GM12878 (cell line): ENCODE measurements around the gene CDC42SE1. TPM values are rescaled to one million over a fixed set of nuclear protein-coding genes. Genes with fewer than 3 reads are reported as not detected.

ENCODE experiments used
- BACH1 ChIP-seq: fragments of 450-650 bp; IDR thresholded peaks from 2 replicates; pipeline ENCODE4 v1.6.1; 2017; ENCODE audit warnings: mild to moderate bottlenecking, borderline replicate concordance
- CHD2 ChIP-seq: IDR thresholded peaks from 2 replicates; pipeline ENCODE4 v1.6.1; 2011; ENCODE audit warnings: low read depth, low read length, improper control_type of control experiment, borderline replicate concordance
- CREM ChIP-seq: IDR thresholded peaks from 2 replicates; pipeline ENCODE4 v1.6.1; 2014; ENCODE audit warnings: antibody characterized with exemption, low read depth
- EZH2 ChIP-seq: IDR thresholded peaks from 2 replicates; pipeline ENCODE4 v1.6.1; 2012; ENCODE audit warnings: low read depth, mild to moderate bottlenecking, control low read depth, inconsistent platforms, low read length, borderline replicate concordance; ENCODE audit not compliant: control insufficient read depth
- IKZF2 ChIP-seq, 2 experiments: fragments of 450-650 bp; IDR thresholded peaks; 2 replicates each; pipeline ENCODE4 v1.6.1; 2017; ENCODE audit warnings: mild to moderate bottlenecking in 2 of 2, moderate library complexity in 2 of 2
- MTA2 ChIP-seq: fragments of 450-650 bp; IDR thresholded peaks from 2 replicates; pipeline ENCODE4 v1.6.1; 2016; ENCODE audit warnings: low read depth, mild to moderate bottlenecking, moderate library complexity
- MYC ChIP-seq: IDR thresholded peaks from 2 replicates; pipeline ENCODE4 v1.6.1; 2011; ENCODE audit warnings: mild to moderate bottlenecking, low read length, moderate library complexity, inconsistent platforms; ENCODE audit not compliant: insufficient read depth, insufficient replicate concordance, insufficient read length, severe bottlenecking
- NR2C2 ChIP-seq: IDR thresholded peaks from 2 replicates; pipeline ENCODE4 v1.6.1; 2011; ENCODE audit warnings: borderline replicate concordance, low read depth; ENCODE audit not compliant: control insufficient read depth, insufficient read length
- STAT3 ChIP-seq: IDR thresholded peaks from 2 replicates; pipeline ENCODE4 v1.6.1; 2011; ENCODE audit warnings: low read depth, low read length, improper control_type of control experiment
- SUPT20H ChIP-seq: IDR thresholded peaks from 2 replicates; pipeline ENCODE4 v1.6.1; 2011; ENCODE audit warnings: low read depth, mild to moderate bottlenecking, low read length, moderate library complexity, borderline replicate concordance; ENCODE audit not compliant: control insufficient read depth
- TAF1 ChIP-seq: IDR thresholded peaks from 2 replicates; pipeline ENCODE4 v1.6.1; 2011; ENCODE audit warnings: mild to moderate bottlenecking, low read depth, low read length, borderline replicate concordance
- WRNIP1 ChIP-seq: IDR thresholded peaks from 2 replicates; pipeline ENCODE4 v1.6.1; 2011; ENCODE audit warnings: low read depth, low read length, improper control_type of control experiment, borderline replicate concordance
- ZBED1 ChIP-seq: IDR thresholded peaks from 2 replicates; pipeline ENCODE4 v1.6.1; 2016; ENCODE audit warnings: borderline replicate concordance
- ZSCAN29 ChIP-seq: fragments of 450-650 bp; IDR thresholded peaks from 2 replicates; pipeline ENCODE4 v1.6.1; 2017; ENCODE audit warnings: mild to moderate bottlenecking, moderate library complexity
- polyA plus RNA-seq, 11 experiments: library from polyadenylated mRNA; depleted of rRNA in 4 of 11; unstranded in 6 of 11; stranded (reverse) in 5 of 11; fragments of >200 nt; fragmentation: Nextera tagmentation in 4 of 11; fragmentation: Illumina TruSeq in 1 of 11; extraction: Ambion mirVana in 4 of 11; extraction: Trizol in 1 of 11; gene quantifications; 1 replicate in 1 of 11; 2 replicates in 10 of 11; pipeline versions ENCODE4 v1.2.1 to v1.2.3, GENCODE V29; 2011 to 2016; ENCODE audit warnings: inconsistent platforms in 2 of 11, missing spikeins in 2 of 11, low read depth in 1 of 11
- total RNA-seq, 4 experiments: library from RNA; depleted of rRNA in 3 of 4; stranded (reverse); fragments of >200 nt in 3 of 4; fragmentation: Illumina TruSeq in 1 of 4; extraction: Trizol in 1 of 4; gene quantifications; 2 replicates each; pipeline versions ENCODE4 v1.2.1 to v1.2.3, GENCODE V29; 2013 to 2021
- TF ChIP-seq, protein P1 (sequence below): fragments of 450-650 bp; IDR thresholded peaks from 2 replicates; pipeline ENCODE4 v1.6.1; 2017; ENCODE audit warnings: low read depth, mild to moderate bottlenecking, moderate library complexity
- TF ChIP-seq, protein P2 (sequence below): fragments of 450-650 bp; formaldehyde crosslinking; IDR thresholded peaks from 2 replicates; pipeline ENCODE4 v1.5.0; 2022; ENCODE audit warnings: mild to moderate bottlenecking, missing genetic modification characterization
- TF ChIP-seq, protein P3 (sequence below): IDR thresholded peaks from 2 replicates; pipeline ENCODE4 v1.6.1; 2012; ENCODE audit warnings: mild to moderate bottlenecking, low read depth, low read length

CDC42SE1 gene
- total and polyA plus RNA-seq, 10 of the 15 experiments (the other 5 are each of a cell fraction or from before 2014, with no cell fraction given) = 35.7 to 112 (median 74.3) TPM

DNA sequence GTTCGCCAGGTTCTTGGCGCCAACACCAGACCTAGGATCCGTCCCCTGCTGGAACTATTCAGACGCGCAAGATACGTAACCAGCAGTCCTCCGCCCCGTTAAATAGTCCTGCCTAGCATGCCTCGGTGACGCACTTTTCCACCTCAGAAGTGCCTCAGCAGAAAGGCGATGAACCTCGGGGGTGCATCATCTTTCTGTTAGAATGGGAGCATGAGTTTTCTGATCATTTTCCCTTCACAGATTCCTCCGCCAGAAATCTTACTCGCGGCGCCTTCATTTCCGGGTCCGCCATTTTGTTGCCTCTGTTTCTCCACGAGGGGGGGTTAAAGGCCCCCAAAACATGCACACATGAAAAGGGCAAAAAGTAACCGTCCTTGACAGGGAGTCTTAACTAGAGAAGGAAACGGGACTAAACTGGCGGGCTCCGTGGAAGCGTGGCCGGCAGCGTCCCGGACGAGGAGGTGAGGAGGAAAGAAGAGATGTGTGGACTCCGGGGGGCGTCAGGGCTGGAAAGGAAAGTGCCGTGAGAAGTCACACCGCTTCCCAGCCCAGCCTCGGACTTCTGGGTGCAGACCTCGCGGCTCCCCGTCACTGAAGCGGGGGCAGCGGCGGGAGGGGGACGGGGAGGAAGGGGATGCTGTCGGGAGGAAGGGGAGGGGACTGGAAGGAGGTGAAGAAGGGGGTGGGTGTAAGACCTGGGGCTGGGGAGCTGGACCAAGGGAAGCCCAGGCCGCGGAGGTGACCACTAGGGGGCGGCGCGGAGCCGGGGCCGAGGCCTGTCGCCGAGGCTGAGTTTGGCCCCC lies 11.3 kb upstream of the CDC42SE1 start, which contains the start of gene GABPB2 (continued):
- TF ChIP-seq, protein P1, sequence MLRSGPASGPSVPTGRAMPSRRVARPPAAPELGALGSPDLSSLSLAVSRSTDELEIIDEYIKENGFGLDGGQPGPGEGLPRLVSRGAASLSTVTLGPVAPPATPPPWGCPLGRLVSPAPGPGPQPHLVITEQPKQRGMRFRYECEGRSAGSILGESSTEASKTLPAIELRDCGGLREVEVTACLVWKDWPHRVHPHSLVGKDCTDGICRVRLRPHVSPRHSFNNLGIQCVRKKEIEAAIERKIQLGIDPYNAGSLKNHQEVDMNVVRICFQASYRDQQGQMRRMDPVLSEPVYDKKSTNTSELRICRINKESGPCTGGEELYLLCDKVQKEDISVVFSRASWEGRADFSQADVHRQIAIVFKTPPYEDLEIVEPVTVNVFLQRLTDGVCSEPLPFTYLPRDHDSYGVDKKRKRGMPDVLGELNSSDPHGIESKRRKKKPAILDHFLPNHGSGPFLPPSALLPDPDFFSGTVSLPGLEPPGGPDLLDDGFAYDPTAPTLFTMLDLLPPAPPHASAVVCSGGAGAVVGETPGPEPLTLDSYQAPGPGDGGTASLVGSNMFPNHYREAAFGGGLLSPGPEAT = peak; percentile 94
- peak; percentile 97 for TF ChIP-seq CREM
- no peak for TF ChIP-seq EZH2
- no peak for TF ChIP-seq BACH1
- no peak for TF ChIP-seq ZSCAN29
- TF ChIP-seq, protein P2, sequence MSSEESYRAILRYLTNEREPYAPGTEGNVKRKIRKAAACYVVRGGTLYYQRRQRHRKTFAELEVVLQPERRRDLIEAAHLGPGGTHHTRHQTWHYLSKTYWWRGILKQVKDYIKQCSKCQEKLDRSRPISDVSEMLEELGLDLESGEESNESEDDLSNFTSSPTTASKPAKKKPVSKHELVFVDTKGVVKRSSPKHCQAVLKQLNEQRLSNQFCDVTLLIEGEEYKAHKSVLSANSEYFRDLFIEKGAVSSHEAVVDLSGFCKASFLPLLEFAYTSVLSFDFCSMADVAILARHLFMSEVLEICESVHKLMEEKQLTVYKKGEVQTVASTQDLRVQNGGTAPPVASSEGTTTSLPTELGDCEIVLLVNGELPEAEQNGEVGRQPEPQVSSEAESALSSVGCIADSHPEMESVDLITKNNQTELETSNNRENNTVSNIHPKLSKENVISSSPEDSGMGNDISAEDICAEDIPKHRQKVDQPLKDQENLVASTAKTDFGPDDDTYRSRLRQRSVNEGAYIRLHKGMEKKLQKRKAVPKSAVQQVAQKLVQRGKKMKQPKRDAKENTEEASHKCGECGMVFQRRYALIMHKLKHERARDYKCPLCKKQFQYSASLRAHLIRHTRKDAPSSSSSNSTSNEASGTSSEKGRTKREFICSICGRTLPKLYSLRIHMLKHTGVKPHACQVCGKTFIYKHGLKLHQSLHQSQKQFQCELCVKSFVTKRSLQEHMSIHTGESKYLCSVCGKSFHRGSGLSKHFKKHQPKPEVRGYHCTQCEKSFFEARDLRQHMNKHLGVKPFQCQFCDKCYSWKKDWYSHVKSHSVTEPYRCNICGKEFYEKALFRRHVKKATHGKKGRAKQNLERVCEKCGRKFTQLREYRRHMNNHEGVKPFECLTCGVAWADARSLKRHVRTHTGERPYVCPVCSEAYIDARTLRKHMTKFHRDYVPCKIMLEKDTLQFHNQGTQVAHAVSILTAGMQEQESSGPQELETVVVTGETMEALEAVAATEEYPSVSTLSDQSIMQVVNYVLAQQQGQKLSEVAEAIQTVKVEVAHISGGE (CRISPR knock-in tag) = no peak
- peak; percentile 89 for TF ChIP-seq TAF1
- no peak for TF ChIP-seq SUPT20H
- peak; percentile 22; the same call in 1 of the 2 replicates for TF ChIP-seq ZBED1
- TF ChIP-seq STAT3 = no peak
- peak; percentile 84 for TF ChIP-seq MYC
- peak; percentile 97 for TF ChIP-seq CHD2
- TF ChIP-seq NR2C2 = no peak
- peak; percentile 54 for TF ChIP-seq MTA2
- peak; percentile 84 to 93 for TF ChIP-seq IKZF2 (IDR thresholded peaks at IDR 0.05)
- TF ChIP-seq, protein P3, sequence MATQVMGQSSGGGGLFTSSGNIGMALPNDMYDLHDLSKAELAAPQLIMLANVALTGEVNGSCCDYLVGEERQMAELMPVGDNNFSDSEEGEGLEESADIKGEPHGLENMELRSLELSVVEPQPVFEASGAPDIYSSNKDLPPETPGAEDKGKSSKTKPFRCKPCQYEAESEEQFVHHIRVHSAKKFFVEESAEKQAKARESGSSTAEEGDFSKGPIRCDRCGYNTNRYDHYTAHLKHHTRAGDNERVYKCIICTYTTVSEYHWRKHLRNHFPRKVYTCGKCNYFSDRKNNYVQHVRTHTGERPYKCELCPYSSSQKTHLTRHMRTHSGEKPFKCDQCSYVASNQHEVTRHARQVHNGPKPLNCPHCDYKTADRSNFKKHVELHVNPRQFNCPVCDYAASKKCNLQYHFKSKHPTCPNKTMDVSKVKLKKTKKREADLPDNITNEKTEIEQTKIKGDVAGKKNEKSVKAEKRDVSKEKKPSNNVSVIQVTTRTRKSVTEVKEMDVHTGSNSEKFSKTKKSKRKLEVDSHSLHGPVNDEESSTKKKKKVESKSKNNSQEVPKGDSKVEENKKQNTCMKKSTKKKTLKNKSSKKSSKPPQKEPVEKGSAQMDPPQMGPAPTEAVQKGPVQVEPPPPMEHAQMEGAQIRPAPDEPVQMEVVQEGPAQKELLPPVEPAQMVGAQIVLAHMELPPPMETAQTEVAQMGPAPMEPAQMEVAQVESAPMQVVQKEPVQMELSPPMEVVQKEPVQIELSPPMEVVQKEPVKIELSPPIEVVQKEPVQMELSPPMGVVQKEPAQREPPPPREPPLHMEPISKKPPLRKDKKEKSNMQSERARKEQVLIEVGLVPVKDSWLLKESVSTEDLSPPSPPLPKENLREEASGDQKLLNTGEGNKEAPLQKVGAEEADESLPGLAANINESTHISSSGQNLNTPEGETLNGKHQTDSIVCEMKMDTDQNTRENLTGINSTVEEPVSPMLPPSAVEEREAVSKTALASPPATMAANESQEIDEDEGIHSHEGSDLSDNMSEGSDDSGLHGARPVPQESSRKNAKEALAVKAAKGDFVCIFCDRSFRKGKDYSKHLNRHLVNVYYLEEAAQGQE = no peak
- TF ChIP-seq WRNIP1 = no peak
